Fibroblast of peridontal ligament (primary cell): Measurements from ENCODE around the gene TREH.

Source experiments
- DNase-seq: peaks from one replicate; pipeline ENCODE4 v3.0.0-alpha.2; 2010; ENCODE audit errors: extremely low read depth

The TREH gene

GRCh38 chr11:118629761-118630661, 49.4 kb downstream of the TREH start:
- DNase-seq, result no peak

GRCh38 chr11:118628861-118629549, 50.4 kb downstream of the TREH start:
- no peak for DNase-seq

- no peak for DNase-seq
These were observed 51.0 kb downstream of the TREH start for GRCh38 chr11:118628432-118628831.

- DNase-seq, result no peak
These were observed 51.4 kb downstream of the TREH start for GRCh38 chr11:118628031-118628430.

GRCh38 chr11:118627566-118627965, 51.9 kb downstream of the TREH start:
- no peak for DNase-seq

- DNase-seq, result no peak
These were observed 53.5 kb downstream of the TREH start for GRCh38 chr11:118625976-118626375.

GRCh38 chr11:118625036-118625690, 54.3 kb downstream of the TREH start:
- no peak for DNase-seq

GRCh38 chr11:118623269-118623655, 56.2 kb downstream of the TREH start:
- DNase-seq, result no peak

- DNase-seq, result peak; percentile 76
These were observed 56.8 kb downstream of the TREH start for GRCh38 chr11:118622376-118623268.

- DNase-seq, result no peak
These were observed 57.6 kb downstream of the TREH start for GRCh38 chr11:118621784-118622375.

- DNase-seq, result peak; percentile 73
These were observed 58.2 kb downstream of the TREH start for GRCh38 chr11:118621071-118621783.

- no peak for DNase-seq
These were observed 58.9 kb downstream of the TREH start for GRCh38 chr11:118620529-118621070.

GRCh38 chr11:118619444-118620197, 59.8 kb downstream of the TREH start:
- DNase-seq, result peak; percentile 96

GRCh38 chr11:118618991-118619375, 60.5 kb downstream of the TREH start:
- DNase-seq, result peak; percentile 81

- peak; percentile 74 for DNase-seq
These were observed 61.1 kb downstream of the TREH start for GRCh38 chr11:118618115-118618990.

- no peak for DNase-seq
These were observed 63.5 kb downstream of the TREH start for GRCh38 chr11:118615976-118616371.

- no peak for DNase-seq
These were observed 64.0 kb downstream of the TREH start for GRCh38 chr11:118615282-118615975.

GRCh38 chr11:118614511-118614910, 64.9 kb downstream of the TREH start:
- DNase-seq, result no peak
